HEK293 (cell line): Measurements from ENCODE around the gene NEK9.

ENCODE experiments used
- CTCF ChIA-PET: fragments of 350-600 bp; formaldehyde crosslinking; extraction: SDS; loops from one replicate; lab custom pipeline; 2021; ENCODE audit warnings: antibody characterized with exemption; lab: Yijun Ruan, JAX
- POLR2A ChIA-PET: fragments of 300-600 bp; formaldehyde crosslinking; extraction: SDS; loops from one replicate; lab custom pipeline; 2020; ENCODE audit warnings: antibody characterized with exemption, inconsistent platforms; lab: Yijun Ruan, JAX
- H3K27ac ChIP-seq: fragments of 200-500 bp; sonication (Bioruptor generic); 2 replicates; pipeline ENCODE4 v1.5.1; 2014; ENCODE audit warnings: low read depth, low read length, control low read depth, inconsistent platforms; ENCODE audit errors: extremely low read depth
- H3K36me3 ChIP-seq, 2 experiments: fragments of 200-500 bp in 1 of 2; sonication (Bioruptor generic) in 1 of 2; 1 replicate in 1 of 2; 2 replicates in 1 of 2; pipeline ENCODE4 v1.5.1; 2014 to 2017; ENCODE audit warnings: inconsistent platforms in 2 of 2, low read length in 2 of 2; ENCODE audit not compliant: control insufficient read depth in 2 of 2, insufficient read depth in 1 of 2
- H3K4me1 ChIP-seq: fragments of 200-500 bp; sonication (Bioruptor generic); 2 replicates; pipeline ENCODE4 v1.5.1; 2014; ENCODE audit warnings: mild to moderate bottlenecking, low read length, inconsistent platforms; ENCODE audit not compliant: control insufficient read depth, insufficient read depth
- H3K4me3 ChIP-seq: 2 replicates; pipeline ENCODE4 v1.5.1; 2011; ENCODE audit warnings: low read depth, mild to moderate bottlenecking, control low read depth, low read length, moderate library complexity
- H3K9me3 ChIP-seq: fragments of 200-500 bp; sonication (Bioruptor generic); 2 replicates; pipeline ENCODE4 v1.5.1; 2014; ENCODE audit warnings: low read depth, low read length, inconsistent platforms; ENCODE audit not compliant: control insufficient read depth, insufficient read depth
- ATF2 ChIP-seq: fragments of 450-650 bp; formaldehyde crosslinking; IDR thresholded peaks from 2 replicates; pipeline ENCODE4 v1.5.1; 2016; ENCODE audit warnings: missing biosample characterization, missing genetic modification characterization, low read depth
- KLF10 ChIP-seq: fragments of 450-650 bp; IDR thresholded peaks from 2 replicates; pipeline ENCODE4 v1.5.1; 2018; ENCODE audit warnings: missing biosample characterization, mild to moderate bottlenecking, missing genetic modification characterization
- REST ChIP-seq: fragments of 450-650 bp; formaldehyde crosslinking; IDR thresholded peaks from 2 replicates; pipeline ENCODE4 v1.5.1; 2016; ENCODE audit warnings: missing biosample characterization, missing genetic modification characterization
- SCRT2 ChIP-seq: fragments of 450-650 bp; formaldehyde crosslinking; IDR thresholded peaks from 2 replicates; pipeline ENCODE4 v1.5.1; 2016; ENCODE audit warnings: missing biosample characterization, missing genetic modification characterization
- TRIM28 ChIP-seq: IDR thresholded peaks from 2 replicates; pipeline ENCODE4 v1.6.1; 2011; ENCODE audit warnings: low read length, control low read depth, borderline replicate concordance
- WT1 ChIP-seq: fragments of 450-650 bp; formaldehyde crosslinking; IDR thresholded peaks from 2 replicates; pipeline ENCODE4 v1.5.1; 2016; ENCODE audit warnings: missing biosample characterization, missing genetic modification characterization
- ZBTB10 ChIP-seq: fragments of 450-650 bp; formaldehyde crosslinking; IDR thresholded peaks from 2 replicates; pipeline ENCODE4 v1.5.1; 2016; ENCODE audit warnings: missing biosample characterization, missing genetic modification characterization
- ZBTB7A ChIP-seq: fragments of 450-650 bp; formaldehyde crosslinking; IDR thresholded peaks from 2 replicates; pipeline ENCODE4 v1.5.1; 2016; ENCODE audit warnings: low read depth, missing biosample characterization, missing genetic modification characterization
- ZFP69B ChIP-seq: fragments of 450-650 bp; formaldehyde crosslinking; IDR thresholded peaks from 2 replicates; pipeline ENCODE4 v1.5.1; 2016; ENCODE audit warnings: missing biosample characterization, missing genetic modification characterization
- ZIC2 ChIP-seq: fragments of 450-650 bp; formaldehyde crosslinking; IDR thresholded peaks from 2 replicates; pipeline ENCODE4 v1.5.1; 2016; ENCODE audit warnings: missing biosample characterization, missing genetic modification characterization
- ZNF146 ChIP-seq: fragments of 450-650 bp; formaldehyde crosslinking; IDR thresholded peaks from 2 replicates; pipeline ENCODE4 v1.5.1; 2016; ENCODE audit warnings: missing biosample characterization, missing genetic modification characterization
- ZNF16 ChIP-seq: fragments of 450-650 bp; formaldehyde crosslinking; IDR thresholded peaks from 2 replicates; pipeline ENCODE4 v1.5.1; 2016; ENCODE audit warnings: low read depth, missing biosample characterization, missing genetic modification characterization
- ZNF18 ChIP-seq: fragments of 450-650 bp; formaldehyde crosslinking; IDR thresholded peaks from 2 replicates; pipeline ENCODE4 v1.5.1; 2016; ENCODE audit warnings: missing biosample characterization, missing genetic modification characterization
- ZNF2 ChIP-seq: fragments of 450-650 bp; formaldehyde crosslinking; IDR thresholded peaks from 2 replicates; pipeline ENCODE4 v1.5.1; 2016; ENCODE audit warnings: missing biosample characterization, missing genetic modification characterization
- ZNF202 ChIP-seq: fragments of 450-650 bp; formaldehyde crosslinking; IDR thresholded peaks from 2 replicates; pipeline ENCODE4 v1.5.1; 2016; ENCODE audit warnings: missing biosample characterization, missing genetic modification characterization, borderline replicate concordance
- ZNF211 ChIP-seq: fragments of 450-650 bp; formaldehyde crosslinking; IDR thresholded peaks from 2 replicates; pipeline ENCODE4 v1.5.1; 2016; ENCODE audit warnings: low read depth, missing biosample characterization, missing genetic modification characterization
- ZNF280C ChIP-seq: fragments of 450-650 bp; formaldehyde crosslinking; IDR thresholded peaks from 2 replicates; pipeline ENCODE4 v1.5.1; 2016; ENCODE audit warnings: missing biosample characterization, missing genetic modification characterization
- ZNF391 ChIP-seq: fragments of 450-650 bp; formaldehyde crosslinking; IDR thresholded peaks from 2 replicates; pipeline ENCODE4 v1.5.1; 2016; ENCODE audit warnings: low read depth, missing biosample characterization, missing genetic modification characterization, borderline replicate concordance
- ZNF571 ChIP-seq: fragments of 450-650 bp; formaldehyde crosslinking; IDR thresholded peaks from 2 replicates; pipeline ENCODE4 v1.5.0; 2017; ENCODE audit warnings: missing biosample characterization, missing genetic modification characterization
- ZNF621 ChIP-seq: fragments of 450-650 bp; formaldehyde crosslinking; IDR thresholded peaks from 2 replicates; pipeline ENCODE4 v1.5.1; 2017; ENCODE audit warnings: missing biosample characterization, missing genetic modification characterization
- ZNF747 ChIP-seq: fragments of 450-650 bp; formaldehyde crosslinking; IDR thresholded peaks from 2 replicates; pipeline ENCODE4 v1.5.1; 2016; ENCODE audit warnings: missing biosample characterization, missing genetic modification characterization
- ZXDB ChIP-seq: fragments of 450-650 bp; formaldehyde crosslinking; IDR thresholded peaks from 2 replicates; pipeline ENCODE4 v1.5.1; 2016; ENCODE audit warnings: missing biosample characterization, missing genetic modification characterization

Gene NEK9

GRCh38 chr14:75092698-75093097, 34.1 kb downstream of the NEK9 start:
- ChIA-PET POLR2A (no interaction called here), CTCF (interaction anchor here (0.7 to 7.5 kb wide), 2 partner anchors 146 to 399 kb away, joined by 3 to 66 read pairs; no protein-coding TSS in a partner anchor)
- no peaks in the 10 kb centered on the region for H3K4me1 ChIP-seq
- no peaks in the 10 kb centered on the region for H3K9me3 ChIP-seq
- TF ChIP-seq ZNF391 (tag by site-specific recombination) (no peak), ZNF211 (no peak), ZIC2 (tag by site-specific recombination) (peak; percentile 28; the same call in 1 of the 2 replicates)
- H3K36me3 ChIP-seq, result peaks cover 65 to 77% of the 10 kb centered on the region in 2 experiments
- no peak overlapping the region for H3K27ac ChIP-seq
- H3K4me3 ChIP-seq, result no peak overlapping the region

- CTCF ChIA-PET, result interaction anchor here (0.7 to 7.5 kb wide), 3 partner anchors 116 to 231 kb away, joined by 3 to 86 read pairs (median 66); no protein-coding TSS in a partner anchor
- TF ChIP-seq ZNF202 (no peak), ZBTB7A (tag by site-specific recombination) (no peak), KLF10 (tag by site-specific recombination) (no peak), WT1 (tag by site-specific recombination) (no peak), ZNF571 (no peak), ZNF146 (no peak), SCRT2 (tag by site-specific recombination) (no peak), ATF2 (tag by site-specific recombination) (no peak), ZNF747 (tag by site-specific recombination) (no peak), ZNF16 (no peak), TRIM28 (no peak), ZNF280C (tag by site-specific recombination) (no peak), ZBTB10 (tag by site-specific recombination) (no peak), ZXDB (tag by site-specific recombination) (no peak), ZFP69B (tag by site-specific recombination) (no peak), ZNF621 (tag by site-specific recombination) (no peak), ZNF2 (tag by site-specific recombination) (no peak), REST (no peak), ZNF18 (tag by site-specific recombination) (no peak)
- no peaks in the 10 kb centered on the region for H3K4me1 ChIP-seq
- POLR2A ChIA-PET, result interaction anchor here (0.6 kb wide), 1 partner anchor 168 kb away, joined by 3 read pairs; the partner anchor contains the start of gene RPS6KL1
- peaks cover 65 to 77% of the 10 kb centered on the region in 2 experiments for H3K36me3 ChIP-seq
- H3K4me3 ChIP-seq, result no peak overlapping the region
- H3K27ac ChIP-seq, result no peak overlapping the region
- H3K9me3 ChIP-seq, result no peaks in the 10 kb centered on the region
Observed at GRCh38 chr14:75091251-75091650, 35.6 kb downstream of the NEK9 start.
